ENCODE data around the gene PALLD.

PALLD gene

DNA sequence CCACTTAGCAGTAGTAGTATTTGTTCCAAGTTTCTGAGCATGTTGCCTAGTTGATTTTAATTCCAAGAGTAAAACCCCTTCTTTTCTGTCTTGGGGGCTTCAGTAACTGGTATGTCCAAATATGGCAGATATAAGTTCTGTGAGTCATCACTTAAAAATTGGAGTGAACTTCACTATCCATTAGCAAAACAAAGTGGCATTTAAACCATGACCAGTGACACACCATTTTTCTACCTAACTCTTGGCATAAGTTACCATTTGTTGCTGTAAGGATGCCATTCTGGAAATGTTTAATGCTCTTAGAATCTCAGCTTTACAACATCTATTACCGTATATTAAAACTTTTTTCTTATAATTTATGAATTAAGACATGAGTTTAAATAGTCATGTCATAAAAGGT, 411.2 kb downstream of the PALLD start:
- in situ Hi-C loops (cut with MboI; ENCODE audit: low sequenced_read_pairs, unreplicated experiment): loop anchor here (25.0 kb wide), 2 partner anchors 396 to 721 kb away; no protein-coding TSS in a partner anchor
- no peak for DNase-seq (ENCODE audit: low spot score)

DNA sequence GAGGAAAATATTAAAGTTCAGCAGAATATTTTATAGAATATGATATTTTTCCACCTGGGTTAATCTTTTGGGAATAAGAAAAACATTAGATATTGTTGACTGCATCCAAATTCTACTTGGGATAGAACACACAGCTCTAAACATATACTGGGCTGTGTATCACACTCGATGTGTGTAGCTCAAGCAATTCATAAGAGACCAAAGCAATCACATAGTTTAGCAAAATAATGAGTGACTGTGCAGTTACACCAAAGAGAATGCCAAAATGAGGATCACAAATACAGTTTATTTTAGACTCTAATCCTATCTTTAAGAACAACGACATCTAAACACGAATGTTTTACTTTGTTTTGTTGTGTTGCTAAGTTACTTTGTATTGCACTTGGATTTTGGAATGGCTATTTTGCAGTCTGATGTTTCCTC, 412.0 kb downstream of the PALLD start:
- DNase-seq (ENCODE audit: low spot score): no peak
- TF ChIP-seq, protein P1, sequence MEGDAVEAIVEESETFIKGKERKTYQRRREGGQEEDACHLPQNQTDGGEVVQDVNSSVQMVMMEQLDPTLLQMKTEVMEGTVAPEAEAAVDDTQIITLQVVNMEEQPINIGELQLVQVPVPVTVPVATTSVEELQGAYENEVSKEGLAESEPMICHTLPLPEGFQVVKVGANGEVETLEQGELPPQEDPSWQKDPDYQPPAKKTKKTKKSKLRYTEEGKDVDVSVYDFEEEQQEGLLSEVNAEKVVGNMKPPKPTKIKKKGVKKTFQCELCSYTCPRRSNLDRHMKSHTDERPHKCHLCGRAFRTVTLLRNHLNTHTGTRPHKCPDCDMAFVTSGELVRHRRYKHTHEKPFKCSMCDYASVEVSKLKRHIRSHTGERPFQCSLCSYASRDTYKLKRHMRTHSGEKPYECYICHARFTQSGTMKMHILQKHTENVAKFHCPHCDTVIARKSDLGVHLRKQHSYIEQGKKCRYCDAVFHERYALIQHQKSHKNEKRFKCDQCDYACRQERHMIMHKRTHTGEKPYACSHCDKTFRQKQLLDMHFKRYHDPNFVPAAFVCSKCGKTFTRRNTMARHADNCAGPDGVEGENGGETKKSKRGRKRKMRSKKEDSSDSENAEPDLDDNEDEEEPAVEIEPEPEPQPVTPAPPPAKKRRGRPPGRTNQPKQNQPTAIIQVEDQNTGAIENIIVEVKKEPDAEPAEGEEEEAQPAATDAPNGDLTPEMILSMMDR (IDR thresholded peaks at IDR 0.05; ENCODE audit: borderline replicate concordance, control extremely low read depth, extremely low read depth, insufficient read depth, missing control alignments): no peak
- in situ Hi-C loops (cut with MboI; ENCODE audit: low sequenced_read_pairs, unreplicated experiment): loop anchor here (25.0 kb wide), 2 partner anchors 397 to 722 kb away; no protein-coding TSS in a partner anchor

More for the DNA sequence above, 411.2 kb downstream of the PALLD start:
- TF ChIP-seq, protein P1 (IDR thresholded peaks at IDR 0.05; ENCODE audit: borderline replicate concordance, control extremely low read depth, extremely low read depth, insufficient read depth, missing control alignments): no peak

DNA sequence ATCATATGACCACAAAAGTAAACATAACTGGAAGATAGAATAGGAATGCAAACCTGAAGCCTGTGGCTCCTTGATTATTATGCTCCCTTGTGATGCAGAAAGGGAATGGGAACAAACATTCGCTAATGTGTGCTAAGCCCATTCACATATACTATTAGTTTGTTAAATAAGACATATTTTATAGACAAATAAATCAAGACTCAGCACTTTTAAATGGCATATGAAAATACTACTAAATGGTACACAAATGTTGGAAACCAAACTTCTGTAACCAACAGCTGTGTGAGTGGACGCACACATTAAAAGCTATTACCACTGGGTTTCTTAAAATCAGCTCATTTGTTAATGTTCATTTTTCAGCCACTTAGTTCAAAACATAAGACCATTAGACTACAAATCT, 417.2 kb downstream of the PALLD start:
- in situ Hi-C loops (cut with MboI; ENCODE audit: low sequenced_read_pairs, unreplicated experiment): loop anchor here (25.0 kb wide), 2 partner anchors 402 to 727 kb away; no protein-coding TSS in a partner anchor
- DNase-seq (ENCODE audit: low spot score): no peak
- TF ChIP-seq, protein P1 (IDR thresholded peaks at IDR 0.05; ENCODE audit: borderline replicate concordance, control extremely low read depth, extremely low read depth, insufficient read depth, missing control alignments): no peak

DNA sequence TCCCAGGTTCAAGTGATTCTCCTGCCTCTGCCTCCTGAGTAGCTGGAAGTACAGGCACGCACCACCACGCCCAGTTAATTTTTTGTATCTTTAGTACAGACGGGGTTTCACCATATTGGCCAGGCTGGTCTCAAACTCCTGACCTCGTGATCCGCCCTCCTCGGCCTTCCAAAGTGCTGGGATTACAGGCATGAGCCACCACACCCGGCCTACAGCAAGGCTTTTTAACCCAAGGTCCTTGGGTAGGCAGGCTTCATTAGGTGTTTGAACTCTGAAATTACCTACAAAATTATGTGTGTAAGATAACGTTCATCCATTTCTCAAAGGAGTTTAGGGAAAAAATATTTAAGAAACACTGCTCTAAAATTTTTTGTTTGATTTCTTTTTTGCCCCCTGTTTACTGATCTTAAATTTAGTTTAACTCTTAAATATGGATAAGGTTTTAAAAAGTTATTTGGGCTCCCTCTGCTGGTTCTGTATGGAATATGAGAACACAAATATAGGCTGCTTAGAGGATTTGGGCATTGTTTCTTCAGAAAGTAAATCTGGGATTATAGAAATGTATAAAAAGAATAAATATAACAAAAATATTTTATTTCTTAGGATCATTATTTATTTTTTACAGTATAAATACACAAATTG, 420.4 kb downstream of the PALLD start:
- peak; percentile 37 for DNase-seq (ENCODE audit: low spot score)
- TF ChIP-seq, protein P1 (IDR thresholded peaks at IDR 0.05; ENCODE audit: borderline replicate concordance, control extremely low read depth, extremely low read depth, insufficient read depth, missing control alignments): no peak
- in situ Hi-C loops (cut with MboI; ENCODE audit: low sequenced_read_pairs, unreplicated experiment): loop anchor here (25.0 kb wide), 2 partner anchors 405 to 730 kb away; no protein-coding TSS in a partner anchor

DNA sequence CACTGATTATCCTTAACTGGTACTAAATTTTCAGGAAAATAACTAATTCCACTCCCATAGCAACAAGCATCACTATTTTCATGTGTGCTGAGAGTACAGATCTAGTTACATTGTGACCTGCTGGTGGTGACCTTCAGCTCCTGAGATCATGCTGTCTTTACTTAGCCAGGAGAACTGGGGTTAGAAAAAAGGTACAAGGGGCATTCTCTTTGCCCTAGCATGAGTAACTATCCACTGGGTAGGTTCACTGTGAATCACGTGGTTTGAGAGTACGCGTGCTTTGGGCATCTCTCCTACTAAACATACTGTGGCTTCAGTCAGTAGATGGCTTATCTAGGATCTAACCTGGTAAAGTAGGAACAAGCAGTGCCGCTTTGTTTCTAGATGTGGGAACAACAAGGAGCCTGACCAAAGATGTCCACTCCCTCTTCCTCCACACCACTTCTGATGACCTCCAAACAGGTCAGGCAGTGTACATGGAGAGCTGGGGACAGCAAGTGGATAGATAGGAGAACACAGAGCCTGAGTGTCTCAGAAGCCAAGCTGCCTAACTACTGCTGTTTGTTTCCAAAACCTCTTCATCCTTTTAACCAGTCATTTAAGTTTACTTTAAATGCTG, 423.0 kb downstream of the PALLD start:
- DNase-seq (ENCODE audit: low spot score): no peak
- TF ChIP-seq, protein P1 (IDR thresholded peaks at IDR 0.05; ENCODE audit: borderline replicate concordance, control extremely low read depth, extremely low read depth, insufficient read depth, missing control alignments): no peak
- in situ Hi-C loops (cut with MboI; ENCODE audit: low sequenced_read_pairs, unreplicated experiment): loop anchor here (5.0 to 25.0 kb wide), 3 partner anchors 408 to 733 kb away; no protein-coding TSS in a partner anchor

DNA sequence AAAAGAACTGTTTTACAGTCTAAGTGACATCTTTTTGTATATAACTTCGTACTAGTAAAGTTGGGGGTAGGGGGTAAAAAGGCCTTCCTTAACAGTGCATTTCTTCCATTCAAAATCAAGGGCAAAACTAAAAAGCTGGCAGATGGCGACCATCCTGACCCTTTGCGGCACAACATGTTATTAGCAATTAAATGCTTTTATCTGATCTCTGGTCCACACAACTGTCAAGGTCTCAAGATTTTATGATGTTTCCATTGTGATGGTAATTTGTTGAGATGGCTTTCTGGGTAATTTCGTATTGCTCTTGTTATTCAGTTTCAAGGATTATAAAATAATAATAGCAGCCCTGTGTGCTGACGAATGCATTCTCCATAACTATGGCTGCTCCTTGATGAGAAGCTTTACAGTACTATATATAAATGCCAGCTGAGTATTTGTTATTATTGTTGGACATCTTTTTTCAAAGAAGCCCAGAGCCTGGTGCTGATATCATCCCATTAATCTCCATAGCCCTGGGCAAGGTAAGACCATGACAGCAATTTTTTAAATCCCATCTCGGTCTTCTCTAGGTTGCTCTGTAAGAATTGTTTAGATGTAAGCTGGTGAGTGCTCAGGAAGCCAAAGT, 423.7 kb downstream of the PALLD start:
- TF ChIP-seq, protein P1 (IDR thresholded peaks at IDR 0.05; ENCODE audit: borderline replicate concordance, control extremely low read depth, extremely low read depth, insufficient read depth, missing control alignments): no peak
- in situ Hi-C loops (cut with MboI; ENCODE audit: low sequenced_read_pairs, unreplicated experiment): loop anchor here (5.0 to 25.0 kb wide), 3 partner anchors 408 to 733 kb away; no protein-coding TSS in a partner anchor
- no peak for DNase-seq (ENCODE audit: low spot score)

Measured in GM13976 (cell line).